ENCODE measurements around the gene ASB10.

ASB10 gene

GRCh38 chr7:151134743-151135524 is 52.1 kb downstream of the ASB10 start:
- DNase-seq: no peak

GRCh38 chr7:151133986-151134742 is 52.9 kb downstream of the ASB10 start:
- DNase-seq: no peak

GRCh38 chr7:151133266-151133985 is 53.6 kb downstream of the ASB10 start:
- DNase-seq: no peak

- no peak for DNase-seq
These were observed 54.4 kb downstream of the ASB10 start for GRCh38 chr7:151132461-151133205.

GRCh38 chr7:151131592-151132293 is 55.3 kb downstream of the ASB10 start:
- DNase-seq: no peak

- no peak for DNase-seq
These were observed 55.8 kb downstream of the ASB10 start for GRCh38 chr7:151131224-151131591.

GRCh38 chr7:151130741-151131157 is 56.3 kb downstream of the ASB10 start:
- DNase-seq: no peak

GRCh38 chr7:151129960-151130591 is 57.0 kb downstream of the ASB10 start:
- DNase-seq: no peak

GRCh38 chr7:151129117-151129959 is 57.7 kb downstream of the ASB10 start:
- no peak for DNase-seq

- DNase-seq: no peak
These were observed 58.3 kb downstream of the ASB10 start for GRCh38 chr7:151128716-151129115.

GRCh38 chr7:151128144-151128543 is 58.9 kb downstream of the ASB10 start:
- DNase-seq: no peak

GRCh38 chr7:151126491-151127137 is 60.4 kb downstream of the ASB10 start:
- no peak for DNase-seq

GRCh38 chr7:151125846-151126481 is 61.1 kb downstream of the ASB10 start:
- no peak for DNase-seq

Data from activated CD4-positive, alpha-beta T cell treated with anti-CD3 and anti-CD28 coated beads, Interleukin-2, amount 50 U/mL, for 48 hours (primary cell).